H1 (cell line): ENCODE data around the gene RBFOX1.

Source experiments
- CTCF ChIP-seq, 3 experiments: IDR thresholded peaks; 1 replicate in 2 of 3; 2 replicates in 1 of 3; pipeline versions ENCODE4 v1.5.1 to v1.6.1; 2011; ENCODE audit warnings: low read length in 3 of 3, mild to moderate bottlenecking in 3 of 3, inconsistent platforms in 2 of 3, low read depth in 1 of 3, moderate library complexity in 1 of 3; ENCODE audit not compliant: insufficient read depth in 1 of 3; ENCODE audit errors: control extremely low read depth in 1 of 3
- GABPA ChIP-seq: IDR thresholded peaks from 2 replicates; pipeline ENCODE4 v1.6.1; 2011; ENCODE audit warnings: mild to moderate bottlenecking, low read length, moderate library complexity, borderline replicate concordance; ENCODE audit not compliant: insufficient read depth
- RFX5 ChIP-seq: IDR thresholded peaks from 2 replicates; pipeline ENCODE4 v1.6.1; 2011; ENCODE audit warnings: low read depth, low read length, improper control_type of control experiment, borderline replicate concordance
- RXRA ChIP-seq: IDR thresholded peaks from 2 replicates; pipeline ENCODE4 v1.6.1; 2011; ENCODE audit warnings: low read depth, mild to moderate bottlenecking, low read length, moderate library complexity; ENCODE audit not compliant: insufficient read depth
- TCF12 ChIP-seq: IDR thresholded peaks from 2 replicates; pipeline ENCODE4 v1.6.1; 2011; ENCODE audit warnings: low read depth, mild to moderate bottlenecking, low read length

DNA sequence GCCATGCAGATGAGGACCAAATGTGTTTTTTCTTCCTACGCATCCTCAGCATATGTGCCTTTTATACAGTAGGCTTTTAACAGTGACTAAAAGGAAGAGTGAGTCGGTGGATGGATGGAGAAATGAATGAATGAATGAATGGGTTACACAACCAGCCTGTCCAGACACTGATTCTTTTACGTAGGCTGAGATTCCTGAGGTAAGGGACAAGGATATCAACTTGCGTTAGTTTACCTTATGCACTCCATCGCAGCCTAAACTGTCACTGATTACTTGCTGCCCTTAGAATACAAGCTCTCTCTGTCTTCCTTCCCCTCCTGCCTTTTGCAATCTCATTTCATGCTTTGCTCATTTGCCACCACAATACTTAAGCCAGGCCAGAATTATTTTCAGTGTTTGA, 59.0 kb downstream of the RBFOX1 start:
- TF ChIP-seq CTCF (IDR thresholded peaks at IDR 0.05; ENCODE audit: control extremely low read depth in 1 of 3, insufficient read depth in 1 of 3, low read depth in 1 of 3, low read length in 3 of 3) (no peak), RXRA (no peak), GABPA (no peak), RFX5 (no peak), TCF12 (no peak)
